ENCODE results near the gene LTV1. TPM values are rescaled to one million over a fixed set of nuclear protein-coding genes. Genes with fewer than 3 reads are reported as not detected.

The LTV1 gene
- total RNA-seq, 1 donor from 2014 or later = 10.6 TPM

- FAIRE-seq (no peak), DNase-seq (ENCODE audit: low spot score in 2 of 2) (no peak)
Observed at GRCh38 chr6:143882401-143882930, 39.3 kb downstream of the LTV1 start.

GRCh38 chr6:143884216-143884900 is 41.2 kb downstream of the LTV1 start:
- DNase-seq (ENCODE audit: low spot score in 2 of 2) = no peak

GRCh38 chr6:143885116-143885515 is 42.0 kb downstream of the LTV1 start:
- FAIRE-seq = no peak
- no peak for DNase-seq (ENCODE audit: low spot score in 2 of 2)

More at GRCh38 chr6:143884216-143884900, 41.2 kb downstream of the LTV1 start:
- FAIRE-seq = no peak

GRCh38 chr6:143894655-143895054 is 51.5 kb downstream of the LTV1 start:
- peak; percentile 26 for FAIRE-seq

GRCh38 chr6:143896126-143896860 is 53.2 kb downstream of the LTV1 start:
- FAIRE-seq (no peak), DNase-seq (ENCODE audit: low spot score in 2 of 2) (no peak)

More at GRCh38 chr6:143894655-143895054, 51.5 kb downstream of the LTV1 start:
- no peak for DNase-seq (ENCODE audit: low spot score in 2 of 2)

GRCh38 chr6:143900358-143900757 is 57.2 kb downstream of the LTV1 start:
- no peak for DNase-seq (ENCODE audit: low spot score in 2 of 2)
- no peak for FAIRE-seq

GRCh38 chr6:143901885-143902750 is 59.0 kb downstream of the LTV1 start:
- DNase-seq (ENCODE audit: low spot score in 2 of 2) (no peak), FAIRE-seq (no peak)

GRCh38 chr6:143902827-143903226 is 59.7 kb downstream of the LTV1 start:
- no peak for FAIRE-seq
- DNase-seq (ENCODE audit: low spot score in 2 of 2) = no peak

GRCh38 chr6:143911028-143911427 is 67.9 kb downstream of the LTV1 start:
- DNase-seq (ENCODE audit: low spot score in 2 of 2) = no peak
- no peak for FAIRE-seq

- no peak for DNase-seq (ENCODE audit: low spot score in 2 of 2)
- FAIRE-seq = no peak
Observed at GRCh38 chr6:143912671-143913070, 69.5 kb downstream of the LTV1 start.

Small RNA genes lying within 50 kb of the gene (small RNA-seq; reads per million reads assigned to genes)
- gene ZC2HC1B = not detected

Other genes starting within 250 kb of the LTV1 start
- 15.1 TPM for gene PHACTR2, start 165.4 kb upstream of the LTV1 start, total RNA-seq
- gene ZC2HC1B, start 21.1 kb downstream of the LTV1 start, total RNA-seq = not detected
- 6.1 TPM for gene PLAGL1, start 164.9 kb downstream of the LTV1 start, total RNA-seq

All from frontal cortex (tissue), 4 donors.